ENCODE results near the gene HYCC2.
"Not testable (repeated sequence)": the region's sequence is repeated elsewhere in the genome, so short reads cannot be mapped to it uniquely, and the experiment has no call there.

Gene HYCC2

GRCh38 chr2:201071479-201072200 lies at the start of gene HYCC2, which contains the start of gene NDUFB3:
TSS of gene HYCC2 (minus strand) at chr2:201071671. CDS start at chr2:201024009, 47,662 bp downstream.
TSS of gene NDUFB3 (plus strand) at chr2:201072001. CDS start at chr2:201078883, 6,882 bp downstream.
- Histone ChIP-seq H4K20me1 (ENCODE audit: insufficient read depth) (no peaks in the 10 kb centered on the region), H3K9ac (peak within 1 kb of the TSS; percentile 35; the same call in 1 of the 2 replicates), H3K27me3 (ENCODE audit: insufficient read depth, low read depth) (no peaks in the 10 kb centered on the region), H3K4me2 (peak within 1 kb of the TSS; percentile 94), H3K27ac (peak within 1 kb of the TSS; percentile 36), H3K4me3 (IDR thresholded peaks at IDR 0.05; ENCODE audit: insufficient read depth, low read depth, low read length) (peak within 1 kb of the TSS; percentile 97), H3K4me1 (ENCODE audit: low read depth, poor library complexity, severe bottlenecking) (peaks cover 75% of the 10 kb centered on the region), H3K79me2 (ENCODE audit: insufficient read depth, low read depth) (peaks cover 88% of the 10 kb centered on the region), H3K36me3 (ENCODE audit: insufficient read depth) (no peaks in the 10 kb centered on the region), H2AFZ (ENCODE audit: low read depth) (peak within 1 kb of the TSS; percentile 62)
- TF ChIP-seq CTCF (conservative IDR thresholded peaks at IDR 0.05; ENCODE audit: low read depth, low read length), result 0 out of 2 replicates have a peak, but pooled peaks have one; percentile 22

DNA sequence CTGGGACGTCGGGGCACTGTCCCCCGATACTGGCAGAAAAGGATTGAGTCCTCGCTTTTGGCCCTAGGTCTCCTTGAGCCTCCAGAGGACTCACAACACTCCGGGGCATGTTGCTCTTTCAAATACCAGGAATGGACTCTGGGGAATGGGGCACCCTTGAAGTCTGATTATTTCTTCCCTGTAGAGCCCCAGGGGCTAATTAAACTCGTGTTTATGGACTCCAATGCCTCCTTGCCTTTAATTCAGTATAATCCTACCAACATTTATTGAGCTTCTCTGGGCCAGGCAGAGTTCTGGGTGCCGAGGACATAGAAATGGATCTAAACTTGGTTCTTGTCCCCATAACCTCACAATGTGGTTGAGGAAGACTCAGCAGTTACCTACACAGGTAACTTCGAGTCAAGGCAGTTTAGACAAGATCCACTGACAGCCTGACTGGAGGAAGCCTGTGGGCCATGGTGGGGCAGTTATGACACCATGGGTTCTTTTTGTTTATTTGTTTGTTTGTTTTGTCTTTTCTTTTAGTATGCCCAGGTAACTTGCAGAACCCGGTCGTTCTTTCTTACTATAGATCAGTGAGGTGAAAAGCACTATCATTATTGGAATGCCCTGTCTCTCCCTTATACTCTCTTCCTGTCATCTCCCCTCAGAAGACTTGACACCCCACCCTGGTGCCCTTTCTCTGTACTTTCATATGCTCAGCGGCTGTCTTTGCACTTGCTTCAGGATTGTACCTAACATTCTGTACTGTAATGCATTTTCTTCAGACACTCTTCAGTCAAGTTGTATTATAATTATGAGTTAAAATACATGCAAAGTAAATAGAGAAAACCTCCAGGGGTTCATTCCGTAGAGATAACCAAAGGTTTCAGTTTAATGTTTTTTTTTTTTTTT lies 47.7 kb upstream of the HYCC2 start:
- H2AFZ ChIP-seq (ENCODE audit: low read depth), result no peak overlapping the region
- peak overlapping the region; percentile 98 for H3K4me2 ChIP-seq
- H3K27me3 ChIP-seq (ENCODE audit: insufficient read depth, low read depth), result no peaks in the 10 kb centered on the region
- H3K36me3 ChIP-seq (ENCODE audit: insufficient read depth), result no peaks in the 10 kb centered on the region
- TF ChIP-seq CTCF (conservative IDR thresholded peaks at IDR 0.05; ENCODE audit: low read depth, low read length), result no peak
- H3K79me2 ChIP-seq (ENCODE audit: insufficient read depth, low read depth), result peaks cover 78% of the 10 kb centered on the region
- H4K20me1 ChIP-seq (ENCODE audit: insufficient read depth), result no peaks in the 10 kb centered on the region
- peaks cover 59% of the 10 kb centered on the region for H3K4me1 ChIP-seq (ENCODE audit: low read depth, poor library complexity, severe bottlenecking)
- peak overlapping the region; percentile 86 for H3K9ac ChIP-seq
- H3K4me3 ChIP-seq (IDR thresholded peaks at IDR 0.05; ENCODE audit: insufficient read depth, low read depth, low read length), result peak overlapping the region; percentile 83
- H3K27ac ChIP-seq, result peak overlapping the region; percentile 98

GRCh38 chr2:201118121-201118960 lies 46.9 kb upstream of the HYCC2 start:
- Histone ChIP-seq H3K4me1 (ENCODE audit: low read depth, poor library complexity, severe bottlenecking) (peaks cover 54% of the 10 kb centered on the region), H3K9ac (peak overlapping the region; percentile 86), H3K4me2 (peak overlapping the region; percentile 98), H3K27ac (peak overlapping the region; percentile 98), H4K20me1 (ENCODE audit: insufficient read depth) (no peaks in the 10 kb centered on the region), H3K79me2 (ENCODE audit: insufficient read depth, low read depth) (peaks cover 76% of the 10 kb centered on the region), H3K4me3 (IDR thresholded peaks at IDR 0.05; ENCODE audit: insufficient read depth, low read depth, low read length) (peak overlapping the region; percentile 18), H3K27me3 (ENCODE audit: insufficient read depth, low read depth) (no peaks in the 10 kb centered on the region), H3K36me3 (ENCODE audit: insufficient read depth) (no peaks in the 10 kb centered on the region), H2AFZ (ENCODE audit: low read depth) (no peak overlapping the region)
- peak; percentile 46 for TF ChIP-seq CTCF (conservative IDR thresholded peaks at IDR 0.05; ENCODE audit: low read depth, low read length)

DNA sequence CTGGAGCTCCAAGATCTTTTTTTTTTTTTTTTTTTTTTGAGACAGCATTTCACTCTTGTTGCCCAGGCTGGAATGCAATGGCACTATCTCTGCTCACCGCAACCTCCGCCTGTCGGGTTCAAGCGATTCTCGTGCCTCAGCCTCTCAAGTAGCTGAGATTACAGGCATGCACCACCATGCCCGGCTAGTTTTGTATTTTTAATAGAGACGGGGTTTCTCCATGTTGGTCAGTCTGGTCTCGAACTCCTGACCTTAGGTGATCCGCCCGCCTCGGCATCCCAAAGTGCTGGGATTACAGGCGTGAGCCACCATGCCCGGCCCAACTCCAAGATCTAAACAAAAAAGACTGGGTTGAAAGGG lies 46.2 kb upstream of the HYCC2 start:
- H3K79me2 ChIP-seq (ENCODE audit: insufficient read depth, low read depth), result peaks cover 70% of the 10 kb centered on the region
- not testable (repeated sequence) for H3K27me3 ChIP-seq (ENCODE audit: insufficient read depth, low read depth); H3K36me3 ChIP-seq (ENCODE audit: insufficient read depth); H4K20me1 ChIP-seq (ENCODE audit: insufficient read depth); H2AFZ ChIP-seq (ENCODE audit: low read depth); H3K4me3 ChIP-seq (IDR thresholded peaks at IDR 0.05; ENCODE audit: insufficient read depth, low read depth, low read length)
- peak overlapping the region; percentile 98 for H3K27ac ChIP-seq
- H3K4me2 ChIP-seq, result peak overlapping the region; percentile 98
- H3K4me1 ChIP-seq (ENCODE audit: low read depth, poor library complexity, severe bottlenecking), result peaks cover 48% of the 10 kb centered on the region
- peak overlapping the region; percentile 86 for H3K9ac ChIP-seq

All from KMS-11 (cell line).